Stomach (tissue), 4 donors: ENCODE data around the gene CFAP161.

ENCODE experiments used
- CTCF ChIP-seq, 7 experiments: fragments of 450-650 bp in 4 of 7; fragments of 200-600 bp in 3 of 7; sonication (generic) in 3 of 7; IDR thresholded peaks; one replicate each; pipeline ENCODE4 v1.5.1; 2016 to 2019; ENCODE audit warnings: antibody characterized with exemption in 7 of 7, control low read depth in 2 of 7, mild to moderate bottlenecking in 1 of 7
- EP300 ChIP-seq: sonication (generic); formaldehyde crosslinking; IDR thresholded peaks from one replicate; pipeline ENCODE4 v1.6.1; 2017; ENCODE audit warnings: antibody characterized with exemption
- POLR2A ChIP-seq, 4 donors: fragments of 450-650 bp; IDR thresholded peaks; one replicate each; pipeline ENCODE4 v1.6.1; 2016; ENCODE audit warnings: antibody characterized with exemption in 4 of 4, control low read depth in 2 of 4, mild to moderate bottlenecking in 1 of 4, moderate library complexity in 1 of 4
- POLR2AphosphoS5 ChIP-seq, 3 donors: sonication (generic); formaldehyde crosslinking; IDR thresholded peaks; one replicate each; pipeline ENCODE4 v1.6.1; 2016; ENCODE audit warnings: antibody characterized with exemption in 3 of 3

- TF ChIP-seq CTCF (IDR thresholded peaks at IDR 0.05), result no peak
- no peak for TF ChIP-seq POLR2A (IDR thresholded peaks at IDR 0.05)
- TF ChIP-seq POLR2AphosphoS5 (IDR thresholded peaks at IDR 0.05), result no peak
- no peak for TF ChIP-seq EP300
These were observed 17.3 kb downstream of the CFAP161 start for GRCh38 chr15:81151389-81151788.
